Glomerular visceral epithelial cell (primary cell): Measurements from ENCODE around the gene HSH2D.
A peak's percentile ranks its signal among the peaks of the same experiment; 100 is the strongest.
"Not testable (repeated sequence)": the region's sequence is repeated elsewhere in the genome, so short reads cannot be mapped to it uniquely, and the experiment has no call there.

Experiments used
- DNase-seq: peaks from one replicate; pipeline ENCODE4 v3.0.0-alpha.2; 2016; ENCODE audit errors: extremely low spot score

Gene HSH2D

GRCh38 chr19:16143399-16144215, at the start of gene HSH2D:
Gene HSH2D (plus strand): TSS chr19:16143685. CDS start chr19:16148751, 5,066 bp downstream.
- no peak for DNase-seq

GRCh38 chr19:16094360-16095070, 49.0 kb upstream of the HSH2D start:
- no peak for DNase-seq

- no peak for DNase-seq
Observed at GRCh38 chr19:16095071-16095571, 48.4 kb upstream of the HSH2D start.

- no peak for DNase-seq
Observed at GRCh38 chr19:16096280-16096855, 47.1 kb upstream of the HSH2D start.

GRCh38 chr19:16098416-16098768, 45.1 kb upstream of the HSH2D start:
- DNase-seq: no peak

- no peak for DNase-seq
Observed at GRCh38 chr19:16098821-16099220, 44.7 kb upstream of the HSH2D start.

GRCh38 chr19:16099314-16099965, 44.0 kb upstream of the HSH2D start:
- DNase-seq: not testable (repeated sequence)

- DNase-seq: no peak
Observed at GRCh38 chr19:16100524-16100923, 43.0 kb upstream of the HSH2D start.

- DNase-seq: no peak
Observed at GRCh38 chr19:16104722-16105121, 38.8 kb upstream of the HSH2D start.

- peak; percentile 82 for DNase-seq
Observed at GRCh38 chr19:16106121-16106520, 37.4 kb upstream of the HSH2D start.

- DNase-seq: peak; percentile 99
Observed at GRCh38 chr19:16111160-16111908, 32.2 kb upstream of the HSH2D start, which contains the start of gene RAB8A. Gene RAB8A (plus strand): TSS chr19:16111889. CDS start chr19:16111902, 13 bp downstream.

- no peak for DNase-seq
Observed at GRCh38 chr19:16111909-16112752, 31.4 kb upstream of the HSH2D start.

- DNase-seq: no peak
Observed at GRCh38 chr19:16112778-16113177, 30.7 kb upstream of the HSH2D start.

GRCh38 chr19:16113727-16114126, 29.8 kb upstream of the HSH2D start:
- DNase-seq: no peak

GRCh38 chr19:16115301-16116039, 28.0 kb upstream of the HSH2D start:
- no peak for DNase-seq

GRCh38 chr19:16116067-16116466, 27.4 kb upstream of the HSH2D start:
- no peak for DNase-seq

- DNase-seq: no peak
Observed at GRCh38 chr19:16117594-16118033, 25.9 kb upstream of the HSH2D start.

GRCh38 chr19:16118489-16119033, 24.9 kb upstream of the HSH2D start:
- DNase-seq: no peak
